KMS-11 (cell line): ENCODE results near the gene RAB7A.

Source experiments
- H2AFZ ChIP-seq: fragments of 200-600 bp; sonication (generic); 2 replicates; pipeline ENCODE4 v1.6.1; 2016; ENCODE audit warnings: antibody characterized with exemption, mixed run types, low read depth
- H3K27ac ChIP-seq: fragments of 200-600 bp; sonication (generic); 2 replicates; pipeline ENCODE4 v1.6.1; 2016; ENCODE audit warnings: mild to moderate bottlenecking, mixed run types
- H3K27me3 ChIP-seq: fragments of 200-600 bp; sonication (generic); 2 replicates; pipeline ENCODE4 v1.6.1; 2017; ENCODE audit warnings: mild to moderate bottlenecking, low read depth, mixed run types, moderate library complexity; ENCODE audit not compliant: insufficient read depth
- H3K36me3 ChIP-seq: fragments of 200-600 bp; sonication (generic); 2 replicates; pipeline ENCODE4 v1.6.1; 2017; ENCODE audit warnings: mild to moderate bottlenecking, mixed run types; ENCODE audit not compliant: insufficient read depth
- H3K4me1 ChIP-seq: fragments of 200-600 bp; sonication (generic); 2 replicates; pipeline ENCODE4 v1.6.1; 2016; ENCODE audit warnings: mild to moderate bottlenecking, low read depth, mixed run types; ENCODE audit not compliant: poor library complexity, severe bottlenecking
- H3K4me2 ChIP-seq: fragments of 200-600 bp; sonication (generic); 2 replicates; pipeline ENCODE4 v1.7.0; 2016; ENCODE audit warnings: mild to moderate bottlenecking, mixed run types
- H3K4me3 ChIP-seq: fragments of 200-600 bp; sonication (generic); IDR thresholded peaks from 2 replicates; pipeline ENCODE4 v1.6.1; 2017; ENCODE audit warnings: low read depth, low read length, mixed read lengths; ENCODE audit not compliant: insufficient read depth
- H3K79me2 ChIP-seq: fragments of 200-600 bp; sonication (generic); 2 replicates; pipeline ENCODE4 v1.6.1; 2016; ENCODE audit warnings: low read depth, mixed run types; ENCODE audit not compliant: insufficient read depth
- H3K9ac ChIP-seq: fragments of 200-600 bp; sonication (generic); 2 replicates; pipeline ENCODE4 v1.6.1; 2016; ENCODE audit warnings: mild to moderate bottlenecking, mixed run types
- H4K20me1 ChIP-seq: fragments of 200-600 bp; sonication (generic); 2 replicates; pipeline ENCODE4 v1.6.1; 2016; ENCODE audit warnings: mild to moderate bottlenecking, mixed run types; ENCODE audit not compliant: insufficient read depth
- TF ChIP-seq, protein P1 (sequence below): fragments of 200-600 bp; sonication (generic); conservative IDR thresholded peaks from 2 replicates; pipeline ENCODE4 v1.6.1; 2017; ENCODE audit warnings: low read depth, mild to moderate bottlenecking, antibody characterized with exemption, low read length, moderate library complexity, mixed read lengths

The RAB7A gene

DNA sequence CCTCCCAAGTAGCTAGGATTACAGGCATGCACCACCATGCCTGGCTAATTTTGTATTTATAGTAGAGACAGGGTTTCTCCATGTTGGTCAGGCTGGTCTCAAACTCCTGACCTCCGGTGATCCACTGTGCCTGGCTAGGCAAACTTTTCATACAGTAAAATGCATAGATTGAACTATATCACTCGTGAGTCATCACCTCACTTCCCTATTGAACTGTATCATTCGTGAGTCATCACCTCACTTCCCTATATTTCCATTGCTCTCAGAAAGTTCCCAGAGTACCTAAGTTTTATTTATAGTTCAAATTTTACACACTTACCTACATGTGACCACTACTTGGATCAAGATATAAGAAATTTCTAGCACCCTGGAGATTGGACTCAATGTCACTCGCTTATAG, 79.8 kb downstream of the RAB7A start:
- no peak overlapping the region for H3K9ac ChIP-seq
- TF ChIP-seq, protein P1, sequence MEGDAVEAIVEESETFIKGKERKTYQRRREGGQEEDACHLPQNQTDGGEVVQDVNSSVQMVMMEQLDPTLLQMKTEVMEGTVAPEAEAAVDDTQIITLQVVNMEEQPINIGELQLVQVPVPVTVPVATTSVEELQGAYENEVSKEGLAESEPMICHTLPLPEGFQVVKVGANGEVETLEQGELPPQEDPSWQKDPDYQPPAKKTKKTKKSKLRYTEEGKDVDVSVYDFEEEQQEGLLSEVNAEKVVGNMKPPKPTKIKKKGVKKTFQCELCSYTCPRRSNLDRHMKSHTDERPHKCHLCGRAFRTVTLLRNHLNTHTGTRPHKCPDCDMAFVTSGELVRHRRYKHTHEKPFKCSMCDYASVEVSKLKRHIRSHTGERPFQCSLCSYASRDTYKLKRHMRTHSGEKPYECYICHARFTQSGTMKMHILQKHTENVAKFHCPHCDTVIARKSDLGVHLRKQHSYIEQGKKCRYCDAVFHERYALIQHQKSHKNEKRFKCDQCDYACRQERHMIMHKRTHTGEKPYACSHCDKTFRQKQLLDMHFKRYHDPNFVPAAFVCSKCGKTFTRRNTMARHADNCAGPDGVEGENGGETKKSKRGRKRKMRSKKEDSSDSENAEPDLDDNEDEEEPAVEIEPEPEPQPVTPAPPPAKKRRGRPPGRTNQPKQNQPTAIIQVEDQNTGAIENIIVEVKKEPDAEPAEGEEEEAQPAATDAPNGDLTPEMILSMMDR, result no peak
- H3K4me3 ChIP-seq, result no peak overlapping the region
- H4K20me1 ChIP-seq, result no peaks in the 10 kb centered on the region
- H3K36me3 ChIP-seq, result no peaks in the 10 kb centered on the region
- peaks cover 23% of the 10 kb centered on the region for H3K79me2 ChIP-seq
- H3K27me3 ChIP-seq, result no peaks in the 10 kb centered on the region
- H3K4me2 ChIP-seq, result no peak overlapping the region
- no peak overlapping the region for H2AFZ ChIP-seq
- no peak overlapping the region for H3K27ac ChIP-seq
- H3K4me1 ChIP-seq, result peaks cover 27% of the 10 kb centered on the region

DNA sequence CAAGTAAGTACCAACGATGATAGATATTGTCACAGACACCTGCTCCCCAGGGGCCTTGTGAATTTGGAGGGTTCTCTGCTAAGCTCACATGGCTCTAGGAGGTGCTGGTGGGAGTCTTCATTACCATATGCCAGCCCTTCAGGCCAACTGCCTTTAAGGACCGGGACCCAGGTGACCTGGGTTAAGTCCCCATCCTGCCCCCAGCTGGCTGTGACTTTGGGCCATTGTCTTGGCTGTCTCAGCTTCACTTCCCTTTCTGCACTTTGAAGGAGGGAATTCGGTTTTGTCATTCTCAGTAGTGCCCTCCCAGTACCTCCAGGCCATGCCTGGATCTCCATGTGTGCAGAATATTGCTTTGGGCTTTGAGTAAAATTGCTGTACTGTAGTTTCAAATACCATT, 80.6 kb downstream of the RAB7A start:
- no peak overlapping the region for H3K4me2 ChIP-seq
- no peak overlapping the region for H3K9ac ChIP-seq
- no peak overlapping the region for H2AFZ ChIP-seq
- TF ChIP-seq, protein P1, result no peak
- no peaks in the 10 kb centered on the region for H3K27me3 ChIP-seq
- H3K36me3 ChIP-seq, result no peaks in the 10 kb centered on the region
- H3K4me1 ChIP-seq, result peaks cover 23% of the 10 kb centered on the region
- H4K20me1 ChIP-seq, result no peaks in the 10 kb centered on the region
- no peak overlapping the region for H3K4me3 ChIP-seq
- no peak overlapping the region for H3K27ac ChIP-seq
- peaks cover 23% of the 10 kb centered on the region for H3K79me2 ChIP-seq

DNA sequence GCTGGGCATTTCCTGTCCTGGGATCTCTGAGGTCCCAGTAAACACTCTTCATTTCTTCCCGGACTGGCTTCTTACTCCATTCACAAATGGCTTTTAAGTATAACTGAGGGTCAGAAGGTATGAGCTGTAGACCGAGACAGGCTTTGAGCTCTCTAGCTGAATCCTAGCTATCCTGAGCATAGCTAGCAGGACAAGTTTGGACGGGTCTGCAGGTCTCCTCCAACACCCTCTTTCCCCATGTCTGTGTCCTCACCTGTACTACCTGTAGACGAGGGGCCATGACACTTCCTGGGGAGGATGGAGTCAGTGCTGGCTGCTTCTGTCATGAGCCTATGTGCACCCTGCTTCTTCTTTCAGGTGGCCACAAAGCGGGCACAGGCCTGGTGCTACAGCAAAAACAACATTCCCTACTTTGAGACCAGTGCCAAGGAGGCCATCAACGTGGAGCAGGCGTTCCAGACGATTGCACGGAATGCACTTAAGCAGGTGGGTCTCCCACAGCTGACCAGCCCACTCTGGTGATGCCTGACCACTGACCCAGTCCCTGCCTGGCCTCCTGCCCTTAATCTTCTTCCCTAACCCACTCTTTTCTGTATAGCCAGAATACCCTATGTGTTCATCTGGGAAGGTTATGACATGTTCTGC, 81.3 kb downstream of the RAB7A start:
- H3K27me3 ChIP-seq, result no peaks in the 10 kb centered on the region
- H4K20me1 ChIP-seq, result no peaks in the 10 kb centered on the region
- no peak overlapping the region for H3K4me2 ChIP-seq
- H3K4me1 ChIP-seq, result peaks cover 23% of the 10 kb centered on the region
- peaks cover 23% of the 10 kb centered on the region for H3K79me2 ChIP-seq
- H3K9ac ChIP-seq, result no peak overlapping the region
- H3K27ac ChIP-seq, result no peak overlapping the region
- H2AFZ ChIP-seq, result no peak overlapping the region
- TF ChIP-seq, protein P1, result no peak
- H3K4me3 ChIP-seq, result no peak overlapping the region
- H3K36me3 ChIP-seq, result no peaks in the 10 kb centered on the region

DNA sequence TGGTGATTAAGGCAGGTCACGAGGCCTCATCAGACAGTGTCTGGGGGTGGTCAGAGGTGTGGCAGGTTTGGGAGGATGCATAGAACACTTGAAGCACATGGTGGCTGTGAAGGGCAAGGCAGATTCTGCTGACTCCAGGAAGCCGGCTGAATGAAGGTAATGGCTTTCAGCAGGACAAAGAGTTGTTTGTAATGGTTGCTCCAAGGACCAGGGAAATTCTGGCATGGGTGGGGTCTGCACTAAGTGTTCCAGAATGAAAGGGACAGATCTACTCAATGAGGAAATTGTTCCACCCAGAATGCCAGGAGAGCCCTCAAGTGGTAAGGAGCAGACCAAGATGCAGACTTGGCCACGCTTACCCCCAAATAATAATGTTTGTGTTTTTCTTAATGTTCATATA, 82.7 kb downstream of the RAB7A start:
- H3K9ac ChIP-seq, result no peak overlapping the region
- H3K27me3 ChIP-seq, result no peaks in the 10 kb centered on the region
- peaks cover 12% of the 10 kb centered on the region for H3K4me1 ChIP-seq
- H3K4me2 ChIP-seq, result no peak overlapping the region
- no peak overlapping the region for H3K4me3 ChIP-seq
- TF ChIP-seq, protein P1, result no peak
- no peaks in the 10 kb centered on the region for H4K20me1 ChIP-seq
- H3K36me3 ChIP-seq, result no peaks in the 10 kb centered on the region; the same call in 1 of the 2 replicates
- no peak overlapping the region for H2AFZ ChIP-seq
- H3K79me2 ChIP-seq, result peaks cover 20% of the 10 kb centered on the region
- no peak overlapping the region for H3K27ac ChIP-seq
